Prostate gland (tissue), 2 donors: Measurements from ENCODE around the gene PDIA5.

ENCODE experiments used
- CTCF ChIP-seq, 4 experiments: fragments of 200-600 bp in 2 of 4; fragments of 450-650 bp in 2 of 4; sonication (generic) in 2 of 4; IDR thresholded peaks; 1 replicate in 3 of 4; 2 replicates in 1 of 4; pipeline ENCODE4 v1.5.1; 2016 to 2019; ENCODE audit warnings: antibody characterized with exemption in 4 of 4, mild to moderate bottlenecking in 2 of 4, moderate library complexity in 2 of 4
- POLR2A ChIP-seq: fragments of 450-650 bp; IDR thresholded peaks from one replicate; pipeline ENCODE4 v1.6.1; 2016; ENCODE audit warnings: antibody characterized with exemption, mild to moderate bottlenecking

- TF ChIP-seq POLR2A (no peak), CTCF (IDR thresholded peaks at IDR 0.05) (no peak)
Measured at GRCh38 chr3:123123716-123124616, 57.1 kb downstream of the PDIA5 start.
